GM12801 (cell line): ENCODE measurements around the gene PGP.

Experiments used
- CTCF ChIP-seq: IDR thresholded peaks from one replicate; pipeline ENCODE4 v1.5.1; 2011; ENCODE audit warnings: control low read depth; ENCODE audit not compliant: insufficient read length; ENCODE audit errors: extremely low read depth

PGP gene

GRCh38 chr16:2230376-2230775 lies 15.7 kb upstream of the PGP start:
- TF ChIP-seq CTCF, result no peak

- TF ChIP-seq CTCF, result no peak
Observed at GRCh38 chr16:2229632-2230250, 15.1 kb upstream of the PGP start.

- no peak for TF ChIP-seq CTCF
Observed at GRCh38 chr16:2229091-2229490, 14.5 kb upstream of the PGP start.

GRCh38 chr16:2228161-2228824 lies 13.7 kb upstream of the PGP start:
- no peak for TF ChIP-seq CTCF

- no peak for TF ChIP-seq CTCF
Observed at GRCh38 chr16:2226918-2227317, 12.3 kb upstream of the PGP start.

- TF ChIP-seq CTCF, result no peak
Observed at GRCh38 chr16:2226245-2226793, 11.7 kb upstream of the PGP start.

- no peak for TF ChIP-seq CTCF
Observed at GRCh38 chr16:2223942-2224486, 9.4 kb upstream of the PGP start.
